Neuronal stem cell (in vitro differentiated cells): Measurements from ENCODE around the gene CAB39.
A peak's percentile ranks its signal among the peaks of the same experiment; 100 is the strongest.

Source experiments
- DNase-seq: peaks from one replicate; pipeline ENCODE4 v3.0.0-alpha.2; 2013; ENCODE audit warnings: low spot score
- H2AFZ ChIP-seq: one replicate; pipeline ENCODE4 v1.6.1; 2013; ENCODE audit warnings: mild to moderate bottlenecking, low read length, inconsistent platforms
- H2AK5ac ChIP-seq: 2 replicates; pipeline ENCODE4 v1.6.1; 2013; ENCODE audit warnings: low read depth, mild to moderate bottlenecking, inconsistent platforms, low read length, moderate library complexity, mixed read lengths
- H2BK120ac ChIP-seq: 2 replicates; pipeline ENCODE4 v1.6.1; 2013; ENCODE audit warnings: low read depth, mild to moderate bottlenecking, inconsistent platforms, low read length, moderate library complexity, mixed read lengths
- H2BK12ac ChIP-seq: one replicate; pipeline ENCODE4 v1.6.1; 2013; ENCODE audit warnings: low read length, inconsistent platforms
- H2BK15ac ChIP-seq: 2 replicates; pipeline ENCODE4 v1.6.1; 2013; ENCODE audit warnings: mild to moderate bottlenecking, low read length, inconsistent platforms, mixed read lengths
- H2BK5ac ChIP-seq: one replicate; pipeline ENCODE4 v1.6.1; 2013; ENCODE audit warnings: inconsistent platforms, mild to moderate bottlenecking, low read length, moderate library complexity
- H3K14ac ChIP-seq: one replicate; pipeline ENCODE4 v1.6.1; 2013; ENCODE audit warnings: low read length, inconsistent platforms
- H3K18ac ChIP-seq: 2 replicates; pipeline ENCODE4 v1.6.1; 2013; ENCODE audit warnings: low read length, inconsistent platforms
- H3K23ac ChIP-seq: 2 replicates; pipeline ENCODE4 v1.6.1; 2013; ENCODE audit warnings: low read depth, mild to moderate bottlenecking, mixed read lengths, low read length, inconsistent platforms; ENCODE audit not compliant: poor library complexity
- H3K27ac ChIP-seq: replicated peaks from 3 replicates; pipeline ENCODE4 v1.5.1; 2013; ENCODE audit warnings: low read length, inconsistent platforms
- H3K27me3 ChIP-seq, 3 experiments: 2 replicates each; pipeline ENCODE4 v1.6.1; 2013; ENCODE audit warnings: low read length in 3 of 3, mild to moderate bottlenecking in 2 of 3, inconsistent platforms in 1 of 3, low read depth in 1 of 3, mixed read lengths in 1 of 3, moderate library complexity in 1 of 3; ENCODE audit not compliant: control insufficient read depth in 3 of 3, insufficient read depth in 3 of 3
- H3K36me3 ChIP-seq, 2 donors: replicated peaks in 1 of 2; 2 replicates each; pipeline ENCODE4 v1.6.1; 2013; ENCODE audit warnings: low read length in 2 of 2; ENCODE audit not compliant: control insufficient read depth in 2 of 2, insufficient read depth in 2 of 2
- H3K4ac ChIP-seq: 2 replicates; pipeline ENCODE4 v1.6.1; 2013; ENCODE audit warnings: inconsistent platforms, mild to moderate bottlenecking, low read length, moderate library complexity
- H3K4me1 ChIP-seq, 2 donors: 1 replicate in 1 of 2; 2 replicates in 1 of 2; pipeline ENCODE4 v1.6.1; 2013; ENCODE audit warnings: low read length in 2 of 2, low read depth in 1 of 2; ENCODE audit not compliant: control insufficient read depth in 2 of 2, insufficient read depth in 1 of 2
- H3K4me2 ChIP-seq: one replicate; pipeline ENCODE4 v1.6.1; 2013; ENCODE audit warnings: mild to moderate bottlenecking, low read length, inconsistent platforms; ENCODE audit not compliant: insufficient read depth, poor library complexity, severe bottlenecking
- H3K4me3 ChIP-seq, 2 donors: 2 replicates each; pipeline ENCODE4 v1.5.1; 2013; ENCODE audit warnings: low read length in 2 of 2, mild to moderate bottlenecking in 2 of 2, inconsistent platforms in 1 of 2, moderate library complexity in 1 of 2
- H3K79me1 ChIP-seq: one replicate; pipeline ENCODE4 v1.6.1; 2013; ENCODE audit warnings: low read depth, mild to moderate bottlenecking, inconsistent platforms, low read length, moderate library complexity
- H3K9ac ChIP-seq: one replicate; pipeline ENCODE4 v1.6.1; 2013; ENCODE audit warnings: mild to moderate bottlenecking, low read depth, low read length, inconsistent platforms; ENCODE audit not compliant: poor library complexity
- H3K9me3 ChIP-seq, 2 donors: replicated peaks in 1 of 2; 2 replicates each; pipeline versions ENCODE3 to v1.6.1; 2013; ENCODE audit warnings: low read length in 2 of 2, mild to moderate bottlenecking in 2 of 2, inconsistent platforms in 1 of 2, low read depth in 1 of 2, mixed read lengths in 1 of 2, moderate library complexity in 1 of 2; ENCODE audit not compliant: control insufficient read depth in 2 of 2, insufficient read depth in 1 of 2
- H4K8ac ChIP-seq: one replicate; pipeline ENCODE4 v1.6.1; 2013; ENCODE audit warnings: low read depth, mild to moderate bottlenecking, inconsistent platforms, low read length, moderate library complexity
- H4K91ac ChIP-seq: one replicate; pipeline ENCODE4 v1.6.1; 2013; ENCODE audit warnings: low read length, low read depth, mild to moderate bottlenecking, inconsistent platforms; ENCODE audit not compliant: poor library complexity
- WGBS, 2 donors: extraction: QIAGEN DNeasy Blood & Tissue Kit; methylation state at CpG; one replicate each; pipeline ENCODE4 v1.1.7; 2013; ENCODE audit warnings: missing lambda C conversion rate in 2 of 2, mixed read lengths in 1 of 2; ENCODE audit not compliant: insufficient read length in 2 of 2, insufficient replicate concordance in 1 of 2; ENCODE audit errors: extremely low coverage in 2 of 2; 5-methylcytosine and 5-hydroxymethylcytosine counted together

Gene CAB39

GRCh38 chr2:230847883-230848388, 135.3 kb downstream of the CAB39 start:
- H3K27me3 ChIP-seq: no peaks in the 10 kb centered on the region
- no peak overlapping the region for H3K18ac ChIP-seq
- H3K14ac ChIP-seq: no peak overlapping the region
- H2AFZ ChIP-seq: peak overlapping the region; percentile 86
- no peak overlapping the region for H2AK5ac ChIP-seq
- no peak overlapping the region for H3K4me2 ChIP-seq
- no peak overlapping the region for H3K4me3 ChIP-seq
- H3K36me3 ChIP-seq: no peaks in the 10 kb centered on the region
- H2BK12ac ChIP-seq: no peak overlapping the region
- no peak for DNase-seq
- peaks cover 0 to 6% of the 10 kb centered on the region in 2 donors for H3K9me3 ChIP-seq
- H3K27ac ChIP-seq: no peak overlapping the region
- H3K4me1 ChIP-seq: no peaks in the 10 kb centered on the region
- H2BK120ac ChIP-seq: no peak overlapping the region
- H3K9ac ChIP-seq: no peak overlapping the region
- no peak overlapping the region for H3K23ac ChIP-seq
- no peaks in the 10 kb centered on the region for H3K79me1 ChIP-seq
- no peak overlapping the region for H4K8ac ChIP-seq
- H2BK15ac ChIP-seq: no peak overlapping the region
- WGBS, 2 donors: no CpG with 5 or more reads among the region's 32 CpGs
- H4K91ac ChIP-seq: no peak overlapping the region
- H3K4ac ChIP-seq: no peak overlapping the region
- no peak overlapping the region for H2BK5ac ChIP-seq

DNA sequence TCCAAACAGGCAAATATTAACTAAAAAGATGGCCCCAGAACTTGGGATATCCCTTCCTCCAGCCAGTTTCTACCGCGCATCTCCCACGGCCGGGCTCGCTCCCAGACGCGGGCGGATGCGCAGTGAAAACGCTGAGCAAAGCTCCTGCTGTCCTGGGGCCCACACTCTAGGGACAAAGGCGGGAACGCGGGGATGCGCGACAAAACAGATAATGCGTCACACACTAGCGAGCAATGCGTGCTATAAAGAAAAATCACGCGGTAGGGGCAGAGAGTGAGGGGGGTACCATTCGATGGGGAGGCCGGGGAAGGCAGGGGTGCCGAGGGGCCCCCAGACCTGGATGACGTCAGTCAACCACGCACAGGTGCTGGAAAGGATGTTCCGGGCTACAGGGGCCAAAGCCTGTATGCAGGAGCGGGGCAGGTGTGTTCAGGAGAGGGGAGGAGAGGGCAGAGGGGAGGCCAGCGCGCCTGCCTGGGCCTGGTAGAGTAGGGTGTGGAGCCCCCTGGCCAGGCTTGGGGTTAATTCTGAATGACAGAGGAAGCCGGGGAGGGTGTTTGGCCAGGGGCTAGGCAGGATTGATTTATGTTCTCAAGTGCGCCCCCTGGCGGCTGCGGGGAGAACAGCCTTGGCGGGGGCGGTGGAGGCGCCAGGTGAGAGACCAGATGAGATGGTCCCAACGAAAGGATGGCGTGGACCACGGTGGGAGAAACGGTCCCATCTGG, 137.2 kb downstream of the CAB39 start:
- Histone ChIP-seq H2BK120ac (no peak overlapping the region), H3K18ac (peak overlapping the region; percentile 13), H2AFZ (no peak overlapping the region), H2AK5ac (peak overlapping the region; percentile 63), H3K4me3 (no peak overlapping the region), H3K9ac (peak overlapping the region; percentile 51), H3K9me3 (peaks cover 0 to 6% of the 10 kb centered on the region in 2 donors), H3K4me1 (no peaks in the 10 kb centered on the region), H2BK15ac (peak overlapping the region; percentile 38), H3K27ac (no peak overlapping the region), H2BK5ac (no peak overlapping the region), H3K36me3 (no peaks in the 10 kb centered on the region), H2BK12ac (no peak overlapping the region), H3K14ac (no peak overlapping the region), H3K4me2 (no peak overlapping the region), H3K23ac (no peak overlapping the region), H3K4ac (no peak overlapping the region), H4K8ac (no peak overlapping the region), H3K27me3 (no peaks in the 10 kb centered on the region), H4K91ac (no peak overlapping the region), H3K79me1 (no peaks in the 10 kb centered on the region)
- no peak for DNase-seq
- WGBS, 2 donors: no CpG with 5 or more reads among the region's 40 CpGs

GRCh38 chr2:230850358-230850658, 137.7 kb downstream of the CAB39 start:
- Histone ChIP-seq H3K4ac (no peak overlapping the region), H3K27ac (no peak overlapping the region), H4K91ac (no peak overlapping the region), H2BK120ac (no peak overlapping the region), H2AFZ (no peak overlapping the region), H3K36me3 (no peaks in the 10 kb centered on the region), H2BK12ac (no peak overlapping the region), H2AK5ac (peak overlapping the region; percentile 63), H3K18ac (peak overlapping the region; percentile 13), H3K4me3 (no peak overlapping the region), H3K9me3 (peaks cover 0 to 6% of the 10 kb centered on the region in 2 donors), H3K4me1 (no peaks in the 10 kb centered on the region), H2BK5ac (no peak overlapping the region), H3K27me3 (no peaks in the 10 kb centered on the region), H3K14ac (no peak overlapping the region), H3K79me1 (no peaks in the 10 kb centered on the region), H3K9ac (no peak overlapping the region), H2BK15ac (no peak overlapping the region), H4K8ac (no peak overlapping the region), H3K23ac (no peak overlapping the region), H3K4me2 (no peak overlapping the region)
- DNase-seq: no peak
- WGBS, 2 donors: no CpG with 5 or more reads among the region's 7 CpGs

DNA sequence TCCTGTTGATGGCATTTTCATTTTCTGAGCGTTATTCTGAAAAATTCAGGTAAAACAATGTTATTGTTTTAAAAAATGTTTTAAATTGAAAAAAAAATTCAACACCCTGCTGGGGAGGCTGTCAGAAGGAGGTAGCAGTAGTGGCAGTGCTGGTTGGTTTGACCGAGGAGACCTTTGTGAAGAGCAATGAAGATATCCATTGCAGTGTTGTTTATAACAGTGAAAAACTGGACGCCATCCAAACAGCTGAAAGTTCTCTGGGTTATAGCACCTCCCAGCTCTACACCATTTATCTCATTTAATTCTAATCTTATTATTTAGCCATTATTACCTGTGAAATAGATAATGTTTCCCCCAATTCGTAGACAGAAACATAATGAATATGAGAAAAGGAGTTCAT, 139.5 kb downstream of the CAB39 start:
- Histone ChIP-seq H3K79me1 (no peaks in the 10 kb centered on the region), H3K27ac (no peak overlapping the region), H3K4me1 (no peaks in the 10 kb centered on the region), H3K18ac (no peak overlapping the region), H3K4ac (no peak overlapping the region), H4K8ac (no peak overlapping the region), H3K23ac (no peak overlapping the region), H3K36me3 (no peaks in the 10 kb centered on the region), H3K4me3 (no peak overlapping the region), H2BK5ac (no peak overlapping the region), H2BK15ac (no peak overlapping the region), H2AK5ac (no peak overlapping the region), H4K91ac (no peak overlapping the region), H3K27me3 (no peaks in the 10 kb centered on the region), H3K14ac (no peak overlapping the region), H3K9ac (no peak overlapping the region), H2AFZ (no peak overlapping the region), H2BK12ac (no peak overlapping the region), H3K4me2 (no peak overlapping the region), H2BK120ac (no peak overlapping the region), H3K9me3 (no peaks in the 10 kb centered on the region)
- no CpG with 5 or more reads among the region's 4 CpGs for WGBS, 2 donors
- no peak for DNase-seq
